GM21529 (cell line): ENCODE data around the gene PLS3.
"Not testable (repeated sequence)": the region's sequence is repeated elsewhere in the genome, so short reads cannot be mapped to it uniquely, and the experiment has no call there.

Source experiments
- ATAC-seq: cut with Tn5 transposase; IDR thresholded peaks from one replicate; pipeline ENCODE4 v1.9.1; 2021; ENCODE audit not compliant: unreplicated experiment

PLS3 gene, protein sequence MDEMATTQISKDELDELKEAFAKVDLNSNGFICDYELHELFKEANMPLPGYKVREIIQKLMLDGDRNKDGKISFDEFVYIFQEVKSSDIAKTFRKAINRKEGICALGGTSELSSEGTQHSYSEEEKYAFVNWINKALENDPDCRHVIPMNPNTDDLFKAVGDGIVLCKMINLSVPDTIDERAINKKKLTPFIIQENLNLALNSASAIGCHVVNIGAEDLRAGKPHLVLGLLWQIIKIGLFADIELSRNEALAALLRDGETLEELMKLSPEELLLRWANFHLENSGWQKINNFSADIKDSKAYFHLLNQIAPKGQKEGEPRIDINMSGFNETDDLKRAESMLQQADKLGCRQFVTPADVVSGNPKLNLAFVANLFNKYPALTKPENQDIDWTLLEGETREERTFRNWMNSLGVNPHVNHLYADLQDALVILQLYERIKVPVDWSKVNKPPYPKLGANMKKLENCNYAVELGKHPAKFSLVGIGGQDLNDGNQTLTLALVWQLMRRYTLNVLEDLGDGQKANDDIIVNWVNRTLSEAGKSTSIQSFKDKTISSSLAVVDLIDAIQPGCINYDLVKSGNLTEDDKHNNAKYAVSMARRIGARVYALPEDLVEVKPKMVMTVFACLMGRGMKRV

DNA sequence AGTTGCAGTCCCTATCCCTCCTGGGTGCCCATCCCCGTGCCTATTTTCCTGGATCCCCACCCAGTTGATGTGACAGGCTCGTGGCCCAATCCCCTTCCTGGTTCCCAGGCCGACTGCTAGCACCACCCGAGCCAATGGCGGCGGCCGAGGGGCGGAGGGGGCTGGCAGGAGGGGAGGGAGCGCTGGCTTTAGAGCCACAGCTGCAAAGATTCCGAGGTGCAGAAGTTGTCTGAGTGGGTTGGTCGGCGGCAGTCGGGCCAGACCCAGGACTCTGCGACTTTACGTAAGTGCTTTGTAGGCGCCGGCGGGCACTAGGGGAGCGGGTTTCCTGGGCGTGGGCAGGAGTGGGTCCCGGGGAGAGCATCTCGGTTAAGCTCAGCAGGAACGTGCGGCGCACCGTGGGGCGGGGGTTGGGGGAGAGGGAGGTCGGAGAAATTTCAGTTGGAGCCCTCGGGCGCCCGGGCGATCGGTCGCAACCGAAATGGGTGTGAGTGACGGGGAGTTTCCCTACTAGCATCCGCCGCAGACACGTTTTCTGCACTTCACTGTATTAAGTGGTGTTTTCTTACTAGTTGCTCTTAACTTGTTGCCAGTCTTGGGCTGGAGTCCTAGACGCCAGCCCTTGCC lies at the start of gene PLS3:
Gene PLS3 (plus strand): TSS at position 197 of the 627 bp plus-strand sequence. CDS start 49,077 bp downstream, outside the sequence.
- peak; percentile 68 for ATAC-seq

DNA sequence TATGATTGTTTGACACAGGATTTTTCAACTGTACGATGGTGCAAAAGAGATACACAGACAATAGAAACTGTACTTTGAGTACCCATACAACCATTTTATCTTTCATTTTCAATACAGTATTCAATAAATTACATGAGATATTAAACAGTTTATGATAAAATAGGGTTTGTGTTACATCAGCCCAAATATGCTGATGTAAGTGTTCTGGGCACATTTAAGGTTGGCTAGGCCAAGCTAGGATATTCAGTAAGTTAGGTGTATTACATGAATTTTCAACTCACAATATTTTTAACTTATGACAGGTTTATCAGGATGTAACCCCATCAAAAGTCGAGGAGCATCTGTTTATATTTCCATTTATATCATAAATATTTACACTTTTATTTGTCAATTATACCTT lies 42.9 kb upstream of the PLS3 start:
- ATAC-seq = no peak

DNA sequence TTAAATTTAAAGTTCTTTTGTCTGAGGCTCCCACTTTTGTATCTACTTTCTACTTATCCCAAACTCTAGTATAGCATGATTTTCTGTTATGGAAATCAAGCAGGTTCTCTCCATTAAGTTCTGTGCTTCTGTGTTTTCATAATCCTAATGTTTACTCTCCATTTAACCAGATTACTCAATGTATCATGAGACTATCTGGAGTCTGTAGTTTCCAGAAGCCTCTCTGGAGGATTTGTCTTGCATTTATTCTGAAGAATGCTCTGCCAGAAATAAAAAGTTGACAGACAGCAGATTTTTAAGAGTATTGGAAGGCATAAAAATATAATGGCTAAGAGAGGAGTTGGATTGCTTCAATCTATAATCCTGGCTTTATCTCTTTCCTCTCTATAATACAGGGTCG lies 39.2 kb upstream of the PLS3 start:
- no peak for ATAC-seq

DNA sequence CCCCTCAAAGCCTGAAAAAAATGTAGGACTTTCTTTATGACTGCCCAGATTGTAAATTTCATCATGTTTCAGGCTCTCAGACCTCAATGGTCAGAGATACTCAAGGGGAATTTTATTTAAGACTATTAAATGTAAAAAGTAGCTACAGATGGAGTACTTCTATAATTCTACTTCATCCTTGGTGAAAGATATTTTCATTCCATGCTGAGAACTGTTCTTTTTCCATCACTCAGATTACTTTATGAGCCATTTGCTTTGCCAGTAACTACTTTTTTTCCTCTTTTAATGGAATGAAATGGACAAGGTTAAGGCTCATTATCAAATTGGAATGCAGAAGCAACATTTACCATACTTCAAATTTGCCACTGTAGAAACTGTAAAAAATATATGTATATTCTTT lies 38.0 kb upstream of the PLS3 start:
- no peak for ATAC-seq

DNA sequence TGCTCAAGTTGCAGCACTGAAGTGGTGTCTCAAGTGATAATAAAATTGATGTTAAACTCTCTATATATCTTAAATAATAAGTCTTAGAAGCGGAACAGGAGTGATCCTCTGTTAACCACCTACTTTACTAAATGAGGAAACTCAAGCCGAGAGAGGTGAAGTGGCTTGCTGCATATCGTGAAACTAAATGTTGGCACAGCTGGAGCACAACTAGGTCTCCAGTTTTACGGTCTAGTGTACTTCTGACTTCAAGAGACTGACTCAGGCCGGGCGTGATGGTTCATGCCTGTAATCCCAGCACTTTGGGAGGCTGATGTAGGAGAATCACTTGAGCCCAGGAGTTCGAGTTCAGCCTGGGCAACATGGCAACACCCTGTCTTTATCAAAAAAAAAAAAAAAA lies 35.5 kb upstream of the PLS3 start:
- no peak for ATAC-seq

DNA sequence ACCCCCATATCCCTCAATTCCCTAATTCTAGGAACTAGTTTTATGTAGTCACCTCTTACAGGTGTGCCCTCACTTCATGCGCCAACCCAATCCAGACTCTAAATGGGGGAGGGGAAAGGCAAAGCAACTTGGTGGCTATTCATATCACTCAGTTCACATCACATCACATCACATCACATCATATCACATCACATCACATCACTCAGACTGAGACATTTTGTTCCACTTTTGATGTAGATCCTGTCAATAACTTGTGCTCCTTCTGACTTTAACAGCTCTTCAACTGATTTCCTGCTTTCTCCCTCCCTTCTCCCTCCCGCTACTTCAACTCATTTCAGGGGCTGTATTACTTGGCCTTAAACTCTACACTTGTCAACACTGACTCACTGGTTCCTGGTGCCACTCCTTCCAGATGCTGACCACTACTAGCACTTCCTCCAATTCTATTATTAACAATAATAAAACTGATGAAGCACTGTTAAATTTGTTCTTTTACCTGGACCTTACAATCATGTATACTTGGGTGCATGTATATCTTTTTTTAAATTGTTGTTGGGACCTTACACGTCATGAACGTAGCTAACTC lies 29.1 kb upstream of the PLS3 start:
- ATAC-seq = no peak

DNA sequence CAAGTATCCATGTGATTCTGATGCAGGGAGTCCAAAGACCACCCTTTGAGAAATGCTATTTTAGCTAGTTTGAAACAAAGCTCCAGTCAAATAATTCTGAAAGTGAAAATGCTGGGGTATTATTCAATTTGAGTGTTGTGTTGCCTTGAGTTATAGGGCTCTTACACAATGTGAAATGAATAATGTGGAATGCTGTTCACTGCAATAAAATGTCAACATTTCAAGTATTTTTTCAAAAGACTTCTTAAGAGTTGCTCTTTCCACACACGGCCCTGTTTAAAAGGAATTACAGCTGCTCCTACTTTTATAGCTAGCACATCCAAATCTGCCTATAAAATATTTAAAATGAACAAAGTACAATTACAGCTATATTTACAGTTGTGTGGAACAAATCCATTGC lies 27.5 kb upstream of the PLS3 start:
- no peak for ATAC-seq

DNA sequence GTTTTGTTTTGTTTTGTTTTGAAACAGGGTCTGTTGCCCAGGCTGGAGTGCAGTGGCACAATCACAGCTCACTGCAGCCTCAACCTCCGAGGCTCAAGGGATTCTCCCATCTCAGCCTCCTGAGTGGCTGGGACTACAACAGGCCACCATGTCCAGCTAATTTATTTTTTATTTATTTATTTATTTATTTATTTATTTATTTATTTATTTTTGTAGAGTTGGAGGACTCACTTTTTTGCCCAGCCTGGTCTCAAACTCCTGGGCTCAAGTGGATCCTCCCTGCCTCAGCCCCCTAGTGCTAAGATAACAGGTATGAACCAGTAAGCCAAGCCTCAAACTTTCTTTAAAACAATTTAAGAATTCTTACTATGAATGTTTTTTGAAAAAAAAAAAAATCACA lies 26.6 kb upstream of the PLS3 start:
- ATAC-seq = no peak

DNA sequence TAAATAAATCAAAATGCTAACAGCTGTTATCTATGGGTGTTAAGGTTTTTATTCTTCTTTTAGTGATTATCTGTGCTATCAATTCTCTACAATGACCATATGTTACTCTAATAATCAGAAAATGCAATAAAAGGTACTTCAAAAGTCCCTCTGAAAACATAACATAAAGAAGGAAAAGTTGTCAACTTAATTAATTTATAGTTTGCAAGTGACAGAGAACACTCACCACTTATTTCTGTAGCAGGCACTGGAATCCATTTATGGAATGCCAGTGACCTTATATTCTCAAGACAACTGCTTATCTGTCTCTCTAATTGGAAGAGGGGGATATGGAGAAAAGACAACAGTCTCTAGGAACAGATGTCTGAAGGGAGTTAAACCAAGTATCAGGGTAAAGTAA lies 25.6 kb upstream of the PLS3 start:
- no peak for ATAC-seq

DNA sequence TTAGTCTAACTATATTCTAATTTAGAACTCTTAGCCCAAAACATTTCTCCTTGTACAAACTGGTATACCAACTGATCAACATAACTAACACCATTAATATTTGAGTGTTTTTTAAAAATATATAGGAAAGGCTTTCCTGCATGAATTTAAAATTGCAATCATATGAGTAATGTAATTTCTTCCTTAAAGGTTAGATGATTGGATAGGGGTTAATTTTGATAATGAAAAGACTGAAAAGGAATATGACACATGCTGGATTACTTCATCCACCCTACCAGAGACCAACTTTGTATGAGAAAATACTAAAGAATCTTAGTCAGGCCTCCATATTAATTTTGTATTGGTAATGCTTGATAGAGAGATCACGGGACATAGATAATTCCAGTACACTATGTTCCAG lies 25.1 kb upstream of the PLS3 start:
- no peak for ATAC-seq

DNA sequence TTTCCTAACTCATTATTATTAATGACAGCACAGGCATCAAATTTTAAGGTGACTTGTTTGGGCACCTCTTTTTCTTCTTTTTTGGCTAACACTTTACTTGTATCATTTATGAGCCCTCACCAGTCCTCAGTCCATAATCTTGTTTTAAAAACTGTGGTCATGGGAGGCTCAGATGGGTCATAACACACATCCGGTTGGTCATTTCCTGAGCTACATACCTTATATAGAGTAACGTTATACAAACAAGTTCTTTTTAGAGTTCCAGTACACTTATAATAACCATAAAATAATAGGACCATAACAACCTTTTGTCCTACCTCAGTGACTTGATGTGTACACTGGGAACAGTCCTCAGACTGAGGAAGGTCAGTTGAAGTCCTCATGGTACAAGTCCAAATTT lies 21.1 kb upstream of the PLS3 start:
- ATAC-seq = no peak

DNA sequence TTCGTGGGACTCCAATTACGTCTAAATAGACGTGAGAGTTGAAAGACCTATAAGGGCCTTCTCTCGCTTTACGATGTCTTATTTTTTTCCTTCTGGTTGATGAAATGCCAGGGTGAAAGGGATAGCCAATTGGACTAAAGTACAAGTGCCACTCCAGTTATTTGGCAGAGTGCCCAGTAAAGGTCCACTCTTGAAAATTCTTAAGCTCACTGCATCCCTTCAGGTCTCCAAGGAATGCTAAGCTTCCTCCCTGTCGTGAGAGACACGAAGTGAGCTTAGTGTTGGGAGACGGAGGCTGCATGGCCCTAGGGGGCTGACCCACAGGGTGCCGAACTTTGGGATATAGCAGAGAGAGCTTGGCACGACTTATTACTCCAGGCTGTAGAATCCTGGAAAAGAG lies 19.9 kb upstream of the PLS3 start:
- ATAC-seq = not testable (repeated sequence)

DNA sequence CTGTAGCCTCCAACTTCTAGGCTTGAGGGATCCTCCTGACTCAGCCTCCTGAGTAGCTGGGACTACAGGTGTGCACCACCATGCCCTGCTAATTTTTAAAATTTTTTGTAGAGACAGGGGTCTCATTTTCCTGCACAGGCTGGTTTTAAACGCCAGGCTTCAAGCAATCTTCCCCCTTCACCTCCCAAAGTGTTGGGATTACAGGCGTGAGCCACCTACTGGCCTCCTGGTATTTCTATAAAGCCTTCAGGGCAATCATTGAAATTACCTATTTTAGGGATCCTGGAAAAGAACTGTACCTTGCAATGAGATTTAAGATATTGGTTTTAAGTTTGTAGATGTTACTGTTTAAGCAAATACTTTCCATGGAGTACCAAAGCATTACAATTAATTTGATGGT lies 13.5 kb upstream of the PLS3 start:
- ATAC-seq = no peak

DNA sequence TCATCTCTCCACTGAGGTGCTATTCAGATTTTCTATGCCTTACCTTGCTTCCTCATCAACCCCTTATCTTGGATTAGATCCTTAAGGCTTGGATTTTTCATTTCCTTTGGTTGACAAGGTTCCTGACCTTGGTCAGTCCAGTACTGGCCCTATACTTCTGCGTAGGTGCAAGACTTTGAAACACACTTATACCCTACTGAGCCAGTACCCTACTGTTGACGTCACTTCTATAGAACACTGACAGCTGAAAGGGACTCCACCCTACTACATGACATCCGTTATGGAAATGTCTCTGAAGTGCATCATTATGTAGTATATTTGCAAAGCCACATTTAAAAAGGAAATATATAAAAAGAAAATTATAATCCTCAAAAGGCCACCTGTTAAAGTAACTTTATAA lies 12.0 kb upstream of the PLS3 start:
- ATAC-seq = no peak

DNA sequence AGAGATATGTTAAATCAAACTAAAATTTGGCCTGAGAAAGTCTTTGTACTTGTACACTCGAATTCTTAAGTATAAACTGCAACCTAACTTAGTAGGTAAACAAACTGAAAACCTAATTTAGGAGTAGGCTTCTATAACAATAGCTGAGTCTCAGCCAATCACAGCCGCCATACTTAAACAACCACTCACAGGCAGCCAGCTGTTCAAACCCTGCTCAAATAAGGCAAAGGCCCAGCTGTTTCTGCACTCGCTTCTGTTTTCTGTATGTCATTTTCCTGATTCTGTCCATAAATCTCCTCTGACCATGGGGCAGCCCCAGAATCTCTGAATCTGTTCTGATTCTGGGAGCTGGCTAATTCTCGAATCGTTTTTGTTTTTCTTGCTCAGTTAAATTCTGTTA lies 7.8 kb upstream of the PLS3 start:
- no peak for ATAC-seq

DNA sequence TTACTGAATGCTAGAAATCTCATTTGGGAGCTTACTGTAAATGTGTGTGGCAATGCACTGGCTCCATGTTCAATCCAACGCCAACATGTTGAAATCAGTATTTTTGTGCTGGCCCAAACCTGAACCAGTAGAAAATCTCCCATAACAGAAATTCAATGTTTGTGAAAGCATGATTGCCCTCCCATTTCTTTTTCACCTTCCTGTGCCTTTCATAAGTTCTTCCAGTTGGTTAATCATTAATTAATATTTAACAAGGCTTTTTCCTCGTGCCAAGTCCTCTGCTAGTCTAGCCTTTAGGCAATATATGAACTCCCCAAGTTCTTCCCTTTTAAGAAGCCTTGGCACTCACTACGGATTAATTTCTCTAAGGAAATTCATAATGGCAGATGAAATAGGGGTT lies 1.3 kb upstream of the PLS3 start:
- no peak for ATAC-seq

DNA sequence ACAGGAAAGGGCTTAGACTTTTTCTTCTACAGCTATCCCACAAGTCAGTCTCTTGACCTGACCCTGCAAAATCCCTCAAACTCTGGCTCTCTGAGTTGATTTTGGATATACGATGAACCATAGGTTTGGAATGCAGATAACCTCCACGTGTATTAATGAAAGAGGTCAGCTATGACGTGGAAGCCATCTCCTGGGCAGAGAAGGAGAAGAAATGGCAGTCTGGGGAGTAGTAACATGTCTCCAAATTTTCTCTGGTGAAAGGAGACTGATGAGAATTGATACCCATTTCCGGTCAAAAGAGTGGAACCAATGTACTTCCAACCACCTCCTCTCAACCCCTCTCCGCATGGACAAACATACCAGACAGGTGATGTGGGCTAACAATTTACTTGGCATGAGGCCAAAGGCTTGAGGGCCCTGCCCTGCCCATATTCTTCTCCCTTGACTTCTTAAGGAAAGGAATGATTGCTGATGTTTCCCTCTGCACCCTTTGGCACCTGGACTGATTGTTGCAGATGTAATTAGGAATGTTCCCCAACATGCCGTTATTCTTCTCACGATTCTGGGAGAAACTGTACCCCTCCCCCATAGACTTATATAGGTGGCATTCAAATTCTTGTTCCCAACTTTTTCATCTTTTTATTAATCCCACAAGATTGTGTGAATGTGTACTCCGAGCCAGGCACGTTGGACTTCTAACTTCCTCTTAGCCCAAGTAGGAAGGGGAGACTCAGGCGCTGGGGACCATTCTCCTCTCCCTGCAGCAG lies 580 bp upstream of the PLS3 start:
- ATAC-seq = no peak

DNA sequence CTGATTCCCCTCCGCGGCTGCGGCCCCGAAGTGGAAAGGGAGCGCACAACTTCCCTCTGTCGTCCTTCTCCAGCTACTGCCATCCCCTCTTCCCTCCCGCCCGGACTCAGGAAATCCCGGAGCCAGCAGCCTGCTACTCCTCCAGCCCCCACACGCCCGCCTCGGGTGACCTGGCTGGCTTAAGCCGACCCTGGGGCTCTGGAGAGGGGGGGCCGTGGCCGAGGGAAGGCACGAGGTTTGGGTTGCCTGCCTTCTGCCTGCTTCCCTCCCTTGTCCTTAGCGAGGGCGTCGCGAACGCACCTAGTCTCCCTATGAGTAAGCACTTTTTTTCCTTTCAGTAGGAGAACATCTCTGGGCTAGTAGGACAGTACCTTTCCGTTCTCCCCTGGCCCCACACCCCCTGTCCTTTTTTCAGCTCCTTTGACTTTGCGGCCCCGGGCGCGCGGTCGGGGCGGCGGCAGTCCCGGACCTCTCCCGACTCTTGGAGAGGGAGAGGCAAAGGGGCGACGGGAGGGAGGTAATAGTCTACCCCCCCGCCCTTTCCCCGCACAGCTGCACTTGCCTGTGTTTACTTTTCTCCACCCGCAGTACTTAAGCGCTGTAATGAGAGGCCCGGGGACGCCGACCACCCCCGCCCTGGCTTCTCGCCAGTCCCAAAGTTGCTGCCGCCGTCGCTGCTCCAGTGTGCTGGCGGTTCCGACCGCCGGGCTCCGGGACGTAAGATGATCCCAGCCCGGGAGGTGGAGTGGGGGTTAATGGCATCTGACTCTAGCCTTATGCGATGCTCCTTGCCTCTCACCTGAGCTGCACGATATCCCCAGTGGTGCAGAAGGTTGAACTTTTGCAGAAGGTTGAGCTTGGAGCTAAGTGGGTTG lies 868 bp downstream of the PLS3 start:
- peak; percentile 53 for ATAC-seq

DNA sequence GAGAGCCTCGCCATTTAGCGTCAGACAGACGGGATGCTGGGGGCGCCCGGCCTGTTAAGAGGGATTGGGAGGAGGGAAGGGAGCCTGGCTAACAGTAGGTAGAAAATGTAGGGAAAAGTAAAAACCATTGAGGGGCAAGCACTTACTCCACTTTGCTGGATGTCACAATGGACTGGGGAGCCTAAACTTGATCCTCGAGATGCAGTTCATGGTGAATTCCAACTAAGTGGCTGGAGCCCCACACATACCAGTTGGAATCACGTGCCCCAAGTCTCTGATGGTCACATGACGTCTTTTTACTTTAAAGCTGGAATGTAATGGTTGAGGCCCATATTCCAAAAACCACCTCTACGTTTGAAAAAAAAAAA lies 1.5 kb downstream of the PLS3 start:
- no peak for ATAC-seq

DNA sequence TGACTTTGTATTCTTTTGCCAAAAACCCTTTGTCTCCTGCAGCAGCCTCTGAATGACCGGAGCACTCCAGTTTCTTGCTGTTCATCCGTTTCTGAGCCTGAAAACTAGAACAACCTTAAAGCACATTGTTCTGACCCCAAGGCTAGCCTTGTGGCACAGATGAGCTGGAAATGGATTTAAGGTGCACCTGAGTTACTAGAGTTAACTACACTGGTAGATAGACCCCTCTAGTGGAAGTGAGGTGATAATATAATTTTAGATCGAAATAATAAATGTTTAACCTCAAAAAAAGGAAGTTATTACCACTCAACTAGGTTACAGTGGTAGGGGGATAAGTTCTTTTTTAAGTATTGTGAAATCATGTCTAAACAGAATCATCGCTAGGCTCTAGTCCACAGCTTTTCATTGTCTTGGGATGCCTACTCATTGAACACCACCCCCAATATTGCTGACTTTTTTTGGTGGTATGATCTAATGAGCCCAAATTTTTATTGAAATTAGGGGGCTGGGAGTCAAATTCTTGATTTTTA lies 2.7 kb downstream of the PLS3 start:
- no peak for ATAC-seq
